Transverse colon (tissue), 3 donors: ENCODE data around the gene MAP4K3.
"Not testable (repeated sequence)": the region's sequence is repeated elsewhere in the genome, so short reads cannot be mapped to it uniquely, and the experiment has no call there.

Experiments
- EP300 ChIP-seq: sonication (generic); formaldehyde crosslinking; IDR thresholded peaks from one replicate; pipeline ENCODE4 v1.6.1; 2017; ENCODE audit warnings: antibody characterized with exemption, low read depth
- POLR2AphosphoS5 ChIP-seq, 3 donors: sonication (generic); formaldehyde crosslinking; IDR thresholded peaks; one replicate each; pipeline ENCODE4 v1.6.1; 2016; ENCODE audit warnings: antibody characterized with exemption in 3 of 3

GRCh38 chr2:39244963-39245625, 192.0 kb downstream of the MAP4K3 start:
- TF ChIP-seq POLR2AphosphoS5 (IDR thresholded peaks at IDR 0.05); EP300: not testable (repeated sequence)
